ENCODE results near the gene SPAG16. TPM values are rescaled to one million over a fixed set of nuclear protein-coding genes. Genes with fewer than 3 reads are reported as not detected.

The SPAG16 gene
- total and polyA plus RNA-seq, 2 of the 13 experiments (the other 11 are each of a cell fraction or from before 2014, with no cell fraction given): 9.6 to 26.5 TPM

DNA sequence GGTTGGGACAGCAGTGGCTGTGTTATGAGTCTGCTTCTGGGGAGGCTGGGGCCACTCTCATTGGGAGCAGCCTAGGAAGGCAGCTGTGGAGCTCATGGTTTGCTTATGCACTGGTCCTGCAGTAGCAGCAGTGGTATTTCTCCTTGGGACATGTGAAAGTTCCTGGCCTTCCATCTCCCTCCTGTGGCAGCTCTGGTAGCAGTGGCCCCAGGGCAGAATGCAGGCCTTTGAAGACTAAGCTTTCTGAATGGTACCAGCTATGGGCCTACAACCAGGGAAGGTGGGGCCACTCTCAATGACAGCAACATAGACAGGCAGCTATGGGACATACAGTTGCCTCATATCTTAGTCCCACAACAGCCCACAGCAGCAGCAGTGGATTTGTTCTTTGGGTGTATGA, 1009.3 kb downstream of the SPAG16 start:
- no peaks in the 10 kb centered on the region for H3K27me3 ChIP-seq (ENCODE audit: control insufficient read depth in 1 of 2, insufficient read depth in 2 of 2, low read length in 2 of 2)
- H3K4me3 ChIP-seq (replicated peaks in 1 of 3; ENCODE audit: insufficient read depth in 1 of 3, low read depth in 2 of 3, low read length in 3 of 3): no peak overlapping the region
- no peaks in the 10 kb centered on the region for H3K79me2 ChIP-seq (ENCODE audit: insufficient read depth, low read length)
- no TSS peak for BruUV-seq (replicated peaks)
- H3K9me3 ChIP-seq (ENCODE audit: low read length): peaks cover 36% of the 10 kb centered on the region
- intact Hi-C loops (cut with micrococcal nuclease; ENCODE audit: unreplicated experiment) (no loop called here), in situ Hi-C loops (cut with HindIII; ENCODE audit: extremely low pct_ligation_motif_present, low pct_unique_long_range_greater_than_20kb) (no loop called here)
- no peak for ATAC-seq
- H3K4me2 ChIP-seq (ENCODE audit: low read depth, low read length): no peak overlapping the region
- ChIA-PET CTCF (ENCODE audit: low intra/inter-chr PET ratio, low total read pairs) (no interaction called here), POLR2A (no interaction called here)
- H4K20me1 ChIP-seq (ENCODE audit: insufficient read depth, low read length): no peaks in the 10 kb centered on the region
- H3K9ac ChIP-seq (ENCODE audit: insufficient read depth, low read depth, low read length): no peak overlapping the region
- TF ChIP-seq ZFAT (CRISPR knock-in tag; conservative IDR thresholded peaks at IDR 0.05) (no peak), ZNF451 (CRISPR knock-in tag; IDR thresholded peaks at IDR 0.05) (no peak), ZMAT5 (CRISPR knock-in tag; IDR thresholded peaks at IDR 0.05; ENCODE audit: borderline replicate concordance, low read depth) (no peak), SMAD1 (CRISPR knock-in tag; IDR thresholded peaks at IDR 0.05; ENCODE audit: borderline replicate concordance, low read depth) (no peak), ZXDC (CRISPR knock-in tag; IDR thresholded peaks at IDR 0.05) (no peak), FOXA1 (IDR thresholded peaks at IDR 0.05) (no peak), FOXA1 (CRISPR knock-in tag; IDR thresholded peaks at IDR 0.05) (no peak), ZSCAN20 (CRISPR knock-in tag; IDR thresholded peaks at IDR 0.05; ENCODE audit: borderline replicate concordance) (no peak), ZNF777 (CRISPR knock-in tag; IDR thresholded peaks at IDR 0.05) (no peak), NONO (IDR thresholded peaks at IDR 0.05) (no peak), NONO (CRISPR knock-in tag; conservative IDR thresholded peaks at IDR 0.05) (no peak), PHF5A (CRISPR knock-in tag; IDR thresholded peaks at IDR 0.05; ENCODE audit: low read depth, unreplicated experiment) (no peak), ZNF652 (CRISPR knock-in tag; IDR thresholded peaks at IDR 0.05; ENCODE audit: borderline replicate concordance, low read depth) (no peak), TBX3 (IDR thresholded peaks at IDR 0.05; ENCODE audit: borderline replicate concordance) (no peak)
- TF ChIP-seq, protein P1, sequence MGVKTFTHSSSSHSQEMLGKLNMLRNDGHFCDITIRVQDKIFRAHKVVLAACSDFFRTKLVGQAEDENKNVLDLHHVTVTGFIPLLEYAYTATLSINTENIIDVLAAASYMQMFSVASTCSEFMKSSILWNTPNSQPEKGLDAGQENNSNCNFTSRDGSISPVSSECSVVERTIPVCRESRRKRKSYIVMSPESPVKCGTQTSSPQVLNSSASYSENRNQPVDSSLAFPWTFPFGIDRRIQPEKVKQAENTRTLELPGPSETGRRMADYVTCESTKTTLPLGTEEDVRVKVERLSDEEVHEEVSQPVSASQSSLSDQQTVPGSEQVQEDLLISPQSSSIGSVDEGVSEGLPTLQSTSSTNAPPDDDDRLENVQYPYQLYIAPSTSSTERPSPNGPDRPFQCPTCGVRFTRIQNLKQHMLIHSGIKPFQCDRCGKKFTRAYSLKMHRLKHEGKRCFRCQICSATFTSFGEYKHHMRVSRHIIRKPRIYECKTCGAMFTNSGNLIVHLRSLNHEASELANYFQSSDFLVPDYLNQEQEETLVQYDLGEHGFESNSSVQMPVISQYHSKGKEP (CRISPR knock-in tag; IDR thresholded peaks at IDR 0.05): no peak
- no peaks in the 10 kb centered on the region for H3K4me1 ChIP-seq (ENCODE audit: insufficient read depth, low read length)
- no peak for DNase-seq (ENCODE audit: low spot score)
- no peaks in the 10 kb centered on the region for H3K36me3 ChIP-seq (replicated peaks in 1 of 2; ENCODE audit: control insufficient read depth in 1 of 2, insufficient read depth in 2 of 2, low read length in 2 of 2)
- no peak overlapping the region for H3K27ac ChIP-seq (ENCODE audit: extremely low read length, insufficient read depth, low read length)
- no peak overlapping the region for H2AFZ ChIP-seq (ENCODE audit: low read length)
- FAIRE-seq: no peak
